Astrocyte of the spinal cord (primary cell): Measurements from ENCODE around the gene RPL28.

Experiments
- DNase-seq: peaks from one replicate; pipeline ENCODE4 v3.0.0; 2011; ENCODE audit warnings: low read depth, low spot score
- H3K4me3 ChIP-seq: 2 replicates; pipeline ENCODE4 v1.5.1; 2011; ENCODE audit warnings: low read depth, mild to moderate bottlenecking, low read length, moderate library complexity
- CTCF ChIP-seq: IDR thresholded peaks from 2 replicates; pipeline ENCODE4 v1.5.1; 2012; ENCODE audit warnings: low read depth, mild to moderate bottlenecking, low read length, inconsistent platforms
- in situ Hi-C: cut with HindIII; loops from 2 replicates; pipeline ENCODE4 v1.10.0; 2017; ENCODE audit warnings: low sequenced_read_pairs

Gene RPL28

GRCh38 chr19:55373993-55374757 lies 11.6 kb upstream of the RPL28 start:
- DNase-seq: peak; percentile 44
- in situ Hi-C loops: no loop called here
- no peak for TF ChIP-seq CTCF
- no peak overlapping the region for H3K4me3 ChIP-seq

DNA sequence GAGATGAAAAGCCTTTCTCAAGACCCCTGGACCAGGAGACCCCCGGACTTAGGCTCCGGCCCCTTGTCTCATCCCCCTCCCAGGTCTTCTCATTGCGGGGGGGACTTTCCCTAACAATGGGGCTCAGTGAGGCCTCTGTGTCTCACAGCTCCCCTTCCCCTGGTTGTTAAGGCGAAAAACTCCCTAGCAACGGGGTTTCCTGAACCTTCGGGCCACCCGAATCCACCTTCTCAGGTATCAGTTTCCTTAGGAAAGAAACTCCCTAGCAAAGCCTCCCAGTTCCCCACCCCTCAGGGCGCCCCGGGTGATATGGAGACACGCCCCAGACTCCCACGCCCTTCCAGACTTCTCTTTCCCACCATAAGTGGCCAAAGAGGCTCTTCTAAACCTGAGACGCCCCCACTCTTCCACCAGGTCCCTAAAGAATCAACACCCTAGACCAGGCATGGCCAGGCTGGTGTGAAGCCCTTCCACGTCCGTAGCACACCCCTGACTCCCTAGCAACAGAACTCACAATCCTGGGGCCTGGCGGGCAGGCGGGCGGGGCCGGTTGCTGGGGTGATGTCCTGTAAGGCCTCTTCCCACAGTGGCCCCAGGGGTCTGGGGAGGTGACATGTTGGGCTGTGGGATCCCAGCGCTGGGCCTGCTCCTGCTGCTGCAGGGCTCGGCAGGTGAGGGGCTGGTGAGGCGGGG lies 9.3 kb upstream of the RPL28 start, which contains the start of gene TMEM190:
TMEM190 (plus strand) TSS at position 586 of the 693 bp plus-strand sequence; CDS start at position 614, 28 bp downstream.
- no peak within 1 kb of the TSS for H3K4me3 ChIP-seq
- no peak for DNase-seq
- TF ChIP-seq CTCF: no peak
- in situ Hi-C loops: no loop called here

DNA sequence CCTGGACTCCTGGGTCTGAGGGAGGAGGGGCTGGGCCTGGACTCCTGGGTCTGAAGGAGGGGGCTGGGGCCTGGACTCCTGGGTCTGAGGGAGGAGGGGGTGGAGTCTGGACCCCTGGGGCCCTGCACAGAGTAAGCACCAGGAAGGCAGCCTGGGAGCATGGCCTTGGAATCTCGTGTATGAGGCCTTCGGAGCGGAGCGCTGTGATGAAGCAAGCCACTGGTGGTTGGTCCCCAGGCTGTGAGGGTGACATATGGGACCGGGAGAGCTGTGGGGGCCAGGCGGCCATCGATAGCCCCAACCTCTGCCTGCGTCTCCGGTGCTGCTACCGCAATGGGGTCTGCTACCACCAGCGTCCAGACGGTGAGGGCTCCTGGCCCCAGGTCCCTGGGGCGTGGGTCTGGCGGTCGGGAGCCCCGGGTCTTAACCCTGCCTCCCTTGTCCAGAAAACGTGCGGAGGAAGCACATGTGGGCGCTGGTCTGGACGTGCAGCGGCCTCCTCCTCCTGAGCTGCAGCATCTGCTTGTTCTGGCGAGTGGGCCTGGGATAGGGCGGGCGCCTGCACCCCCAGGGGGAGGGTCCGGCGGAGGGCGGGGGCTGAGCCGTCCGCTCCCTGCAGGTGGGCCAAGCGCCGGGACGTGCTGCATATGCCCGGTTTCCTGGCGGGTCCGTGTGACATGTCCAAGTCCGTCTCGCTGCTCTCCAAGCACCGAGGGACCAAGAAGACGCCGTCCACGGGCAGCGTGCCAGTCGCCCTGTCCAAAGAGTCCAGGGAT lies 8.2 kb upstream of the RPL28 start:
- no peak for DNase-seq
- TF ChIP-seq CTCF: no peak
- in situ Hi-C loops: no loop called here
- H3K4me3 ChIP-seq: no peak overlapping the region

DNA sequence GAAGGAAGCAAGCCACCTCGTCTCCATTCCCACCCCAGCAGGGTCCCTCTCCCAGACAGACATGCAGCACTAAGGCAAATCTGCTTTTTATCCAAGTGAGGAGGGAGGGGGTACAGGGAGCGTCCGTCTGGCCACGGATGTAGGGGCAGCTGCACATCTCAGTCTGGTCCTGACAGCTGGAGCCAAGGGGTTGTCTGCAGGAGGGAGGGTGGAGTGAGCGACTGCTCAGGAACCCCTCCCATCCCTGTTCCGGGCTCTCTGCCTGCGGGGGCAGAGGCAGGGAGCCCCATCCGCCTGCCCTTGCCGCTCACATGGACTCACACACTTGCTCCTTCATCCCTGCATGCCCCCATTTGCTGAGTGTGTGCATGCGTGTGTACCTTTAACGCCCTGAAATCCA lies 6.6 kb upstream of the RPL28 start:
- no peak for DNase-seq
- in situ Hi-C loops: no loop called here
- H3K4me3 ChIP-seq: no peak overlapping the region
- no peak for TF ChIP-seq CTCF

- in situ Hi-C loops: no loop called here
- DNase-seq: no peak
- no peak overlapping the region for H3K4me3 ChIP-seq
- no peak for TF ChIP-seq CTCF
These were observed 3.7 kb upstream of the RPL28 start for GRCh38 chr19:55382013-55382412.

- no peak for TF ChIP-seq CTCF
- no peak overlapping the region for H3K4me3 ChIP-seq
- DNase-seq: no peak
- in situ Hi-C loops: no loop called here
These were observed 3.1 kb upstream of the RPL28 start for GRCh38 chr19:55382522-55383054.
